ENCODE results near the gene ZNF831. TPM values are rescaled to one million over a fixed set of nuclear protein-coding genes. Genes with fewer than 3 reads are reported as not detected.

Gene ZNF831
- polyA plus RNA-seq, 1 donor = 0.31 TPM

GRCh38 chr20:59124296-59125029, 39.2 kb upstream of the ZNF831 start:
- no peaks in the 10 kb centered on the region for H3K27me3 ChIP-seq (ENCODE audit: control insufficient read depth, insufficient read depth, low read length)
- H3K4me3 ChIP-seq (ENCODE audit: low read length) = no peak overlapping the region
- no peak overlapping the region for H3K27ac ChIP-seq (ENCODE audit: low read length)
- no peaks in the 10 kb centered on the region for H3K36me3 ChIP-seq (ENCODE audit: control insufficient read depth, insufficient read depth, low read length)
- WGBS (ENCODE audit: insufficient coverage, low lambda C conversion rate) = 82% methylated on average over 3 of the region's 15 CpGs
- H3K9me3 ChIP-seq (ENCODE audit: control insufficient read depth, low read depth, low read length) = no peaks in the 10 kb centered on the region
- no peak for DNase-seq
- H3K4me1 ChIP-seq (ENCODE audit: control insufficient read depth, insufficient read depth, low read length) = no peaks in the 10 kb centered on the region

- WGBS (ENCODE audit: insufficient coverage, low lambda C conversion rate) = no CpG with 5 or more reads among the region's 7 CpGs
- Histone ChIP-seq H3K4me1 (ENCODE audit: control insufficient read depth, insufficient read depth, low read length) (no peaks in the 10 kb centered on the region), H3K27me3 (ENCODE audit: control insufficient read depth, insufficient read depth, low read length) (no peaks in the 10 kb centered on the region), H3K27ac (ENCODE audit: low read length) (no peak overlapping the region), H3K9me3 (ENCODE audit: control insufficient read depth, low read depth, low read length) (no peaks in the 10 kb centered on the region), H3K4me3 (ENCODE audit: low read length) (no peak overlapping the region), H3K36me3 (ENCODE audit: control insufficient read depth, insufficient read depth, low read length) (no peaks in the 10 kb centered on the region)
- no peak for DNase-seq
Measured at GRCh38 chr20:59125332-59125731, 38.3 kb upstream of the ZNF831 start.

- no peaks in the 10 kb centered on the region for H3K4me1 ChIP-seq (ENCODE audit: control insufficient read depth, insufficient read depth, low read length)
- DNase-seq = peak in 1 of 2 donors; percentile 34
- no peaks in the 10 kb centered on the region for H3K27me3 ChIP-seq (ENCODE audit: control insufficient read depth, insufficient read depth, low read length)
- H3K9me3 ChIP-seq (ENCODE audit: control insufficient read depth, low read depth, low read length) = no peaks in the 10 kb centered on the region
- no peak overlapping the region for H3K27ac ChIP-seq (ENCODE audit: low read length)
- no peak overlapping the region for H3K4me3 ChIP-seq (ENCODE audit: low read length)
- no peaks in the 10 kb centered on the region for H3K36me3 ChIP-seq (ENCODE audit: control insufficient read depth, insufficient read depth, low read length)
- no CpG with 5 or more reads among the region's 7 CpGs for WGBS (ENCODE audit: insufficient coverage, low lambda C conversion rate)
Measured at GRCh38 chr20:59125836-59126235, 37.8 kb upstream of the ZNF831 start.

GRCh38 chr20:59127839-59128238, 35.8 kb upstream of the ZNF831 start:
- WGBS (ENCODE audit: insufficient coverage, low lambda C conversion rate) = 100% methylated on average over 1 of the region's 6 CpGs
- Histone ChIP-seq H3K4me1 (ENCODE audit: control insufficient read depth, insufficient read depth, low read length) (no peaks in the 10 kb centered on the region), H3K27me3 (ENCODE audit: control insufficient read depth, insufficient read depth, low read length) (no peaks in the 10 kb centered on the region), H3K27ac (ENCODE audit: low read length) (no peak overlapping the region), H3K4me3 (ENCODE audit: low read length) (no peak overlapping the region), H3K9me3 (ENCODE audit: control insufficient read depth, low read depth, low read length) (no peaks in the 10 kb centered on the region), H3K36me3 (ENCODE audit: control insufficient read depth, insufficient read depth, low read length) (no peaks in the 10 kb centered on the region)
- no peak for DNase-seq

GRCh38 chr20:59131551-59132285, 31.9 kb upstream of the ZNF831 start:
- no peak overlapping the region for H3K4me3 ChIP-seq (ENCODE audit: low read length)
- no peak for DNase-seq
- no peak overlapping the region for H3K27ac ChIP-seq (ENCODE audit: low read length)
- no peaks in the 10 kb centered on the region for H3K4me1 ChIP-seq (ENCODE audit: control insufficient read depth, insufficient read depth, low read length)
- H3K36me3 ChIP-seq (ENCODE audit: control insufficient read depth, insufficient read depth, low read length) = no peaks in the 10 kb centered on the region
- 60% methylated on average over 1 of the region's 6 CpGs for WGBS (ENCODE audit: insufficient coverage, low lambda C conversion rate)
- H3K27me3 ChIP-seq (ENCODE audit: control insufficient read depth, insufficient read depth, low read length) = peaks cover 3% of the 10 kb centered on the region
- no peaks in the 10 kb centered on the region for H3K9me3 ChIP-seq (ENCODE audit: control insufficient read depth, low read depth, low read length)

- Histone ChIP-seq H3K4me3 (ENCODE audit: low read length) (no peak overlapping the region), H3K36me3 (ENCODE audit: control insufficient read depth, insufficient read depth, low read length) (no peaks in the 10 kb centered on the region), H3K27ac (ENCODE audit: low read length) (no peak overlapping the region), H3K4me1 (ENCODE audit: control insufficient read depth, insufficient read depth, low read length) (no peaks in the 10 kb centered on the region), H3K27me3 (ENCODE audit: control insufficient read depth, insufficient read depth, low read length) (peaks cover 9% of the 10 kb centered on the region), H3K9me3 (ENCODE audit: control insufficient read depth, low read depth, low read length) (no peaks in the 10 kb centered on the region)
- no peak for DNase-seq
- no CpG with 5 or more reads among the region's 5 CpGs for WGBS (ENCODE audit: insufficient coverage, low lambda C conversion rate)
Measured at GRCh38 chr20:59134182-59134581, 29.4 kb upstream of the ZNF831 start.

GRCh38 chr20:59135093-59135492, 28.5 kb upstream of the ZNF831 start:
- Histone ChIP-seq H3K4me3 (ENCODE audit: low read length) (no peak overlapping the region), H3K4me1 (ENCODE audit: control insufficient read depth, insufficient read depth, low read length) (no peaks in the 10 kb centered on the region), H3K36me3 (ENCODE audit: control insufficient read depth, insufficient read depth, low read length) (no peaks in the 10 kb centered on the region), H3K27me3 (ENCODE audit: control insufficient read depth, insufficient read depth, low read length) (peaks cover 9% of the 10 kb centered on the region), H3K27ac (ENCODE audit: low read length) (no peak overlapping the region), H3K9me3 (ENCODE audit: control insufficient read depth, low read depth, low read length) (no peaks in the 10 kb centered on the region)
- WGBS (ENCODE audit: insufficient coverage, low lambda C conversion rate) = no CpG with 5 or more reads among the region's 3 CpGs
- no peak for DNase-seq

GRCh38 chr20:59136027-59136426, 27.6 kb upstream of the ZNF831 start:
- 100% methylated on average over 1 of the region's 3 CpGs for WGBS (ENCODE audit: insufficient coverage, low lambda C conversion rate)
- Histone ChIP-seq H3K9me3 (ENCODE audit: control insufficient read depth, low read depth, low read length) (no peaks in the 10 kb centered on the region), H3K27me3 (ENCODE audit: control insufficient read depth, insufficient read depth, low read length) (peaks cover 9% of the 10 kb centered on the region), H3K27ac (ENCODE audit: low read length) (no peak overlapping the region), H3K36me3 (ENCODE audit: control insufficient read depth, insufficient read depth, low read length) (no peaks in the 10 kb centered on the region), H3K4me1 (ENCODE audit: control insufficient read depth, insufficient read depth, low read length) (no peaks in the 10 kb centered on the region), H3K4me3 (ENCODE audit: low read length) (no peak overlapping the region)
- DNase-seq = no peak

GRCh38 chr20:59137532-59137931, 26.1 kb upstream of the ZNF831 start:
- no peak for DNase-seq
- Histone ChIP-seq H3K4me1 (ENCODE audit: control insufficient read depth, insufficient read depth, low read length) (no peaks in the 10 kb centered on the region), H3K4me3 (ENCODE audit: low read length) (no peak overlapping the region), H3K27me3 (ENCODE audit: control insufficient read depth, insufficient read depth, low read length) (peaks cover 9% of the 10 kb centered on the region), H3K9me3 (ENCODE audit: control insufficient read depth, low read depth, low read length) (no peaks in the 10 kb centered on the region), H3K36me3 (ENCODE audit: control insufficient read depth, insufficient read depth, low read length) (no peaks in the 10 kb centered on the region), H3K27ac (ENCODE audit: low read length) (no peak overlapping the region)
- no CpG with 5 or more reads among the region's 1 CpG for WGBS (ENCODE audit: insufficient coverage, low lambda C conversion rate)

GRCh38 chr20:59138114-59138748, 25.4 kb upstream of the ZNF831 start:
- DNase-seq = no peak
- Histone ChIP-seq H3K4me1 (ENCODE audit: control insufficient read depth, insufficient read depth, low read length) (no peaks in the 10 kb centered on the region), H3K9me3 (ENCODE audit: control insufficient read depth, low read depth, low read length) (no peaks in the 10 kb centered on the region), H3K4me3 (ENCODE audit: low read length) (no peak overlapping the region), H3K36me3 (ENCODE audit: control insufficient read depth, insufficient read depth, low read length) (no peaks in the 10 kb centered on the region), H3K27me3 (ENCODE audit: control insufficient read depth, insufficient read depth, low read length) (peaks cover 9% of the 10 kb centered on the region), H3K27ac (ENCODE audit: low read length) (no peak overlapping the region)
- no CpG with 5 or more reads among the region's 6 CpGs for WGBS (ENCODE audit: insufficient coverage, low lambda C conversion rate)
